Ovary (tissue), 9 donors: Measurements from ENCODE around the gene WDR36. TPM values are rescaled to one million over a fixed set of nuclear protein-coding genes. Genes with fewer than 3 reads are reported as not detected.

Experiments
- DNase-seq, 5 donors: peaks; one replicate each; pipeline ENCODE4 v3.0.0-alpha.2; 2019 to 2020
- H3K27ac ChIP-seq, 2 donors: fragments of 200-600 bp; one replicate each; pipeline versions ENCODE4 v1.5.1 to v1.8.0; 2019 to 2022
- H3K27me3 ChIP-seq: fragments of 200-600 bp; one replicate; pipeline ENCODE4 v1.8.0; 2022
- H3K36me3 ChIP-seq: fragments of 200-600 bp; sonication (generic); one replicate; pipeline ENCODE4 v1.5.1; 2019
- H3K4me1 ChIP-seq: one replicate; pipeline ENCODE4 v1.8.1; 2013; ENCODE audit warnings: mild to moderate bottlenecking, moderate library complexity; ENCODE audit not compliant: insufficient read depth
- H3K4me3 ChIP-seq: fragments of 200-600 bp; sonication (generic); one replicate; pipeline ENCODE4 v1.5.1; 2017
- H3K9me3 ChIP-seq, 2 donors: fragments of 200-600 bp in 1 of 2; sonication (generic) in 1 of 2; one replicate each; pipeline versions ENCODE4 v1.5.1 to v1.8.1; 2013 to 2019; ENCODE audit warnings: mild to moderate bottlenecking in 1 of 2, moderate library complexity in 1 of 2
- CTCF ChIP-seq, 3 donors: fragments of 450-650 bp in 2 of 3; fragments of 200-600 bp in 1 of 3; IDR thresholded peaks; one replicate each; pipeline versions ENCODE4 v1.5.1 to v1.8.0; 2016 to 2022; ENCODE audit warnings: antibody characterized with exemption in 3 of 3, mild to moderate bottlenecking in 1 of 3
- EP300 ChIP-seq: sonication (generic); formaldehyde crosslinking; IDR thresholded peaks from one replicate; pipeline ENCODE4 v1.6.1; 2017; ENCODE audit warnings: antibody characterized with exemption
- POLR2A ChIP-seq: fragments of 450-650 bp; IDR thresholded peaks from one replicate; pipeline ENCODE4 v1.6.1; 2017; ENCODE audit warnings: antibody characterized with exemption, mild to moderate bottlenecking, moderate library complexity
- WGBS, 3 donors: extraction: QIAGEN DNeasy Blood & Tissue Kit in 1 of 3; methylation state at CpG; one replicate each; pipeline versions ENCODE4 v1.1.5 to v1.1.7; 2013 to 2017; 5-methylcytosine and 5-hydroxymethylcytosine counted together
- intact Hi-C, 4 donors: fragments of 100-400 bp; cut with DNase I; formaldehyde crosslinking; loops; one replicate each; pipeline versions ENCODE4 v1.11.0 to v1.15.1; 2022 to 2023
- polyA plus RNA-seq, 2 donors: library from polyadenylated mRNA; stranded (reverse); fragments of 200-250 nt in 1 of 2; fragments of 350-450 nt in 1 of 2; fragmentation: Illumina TruSeq in 1 of 2; extraction: RNeasy Lipid Tissue Mini Kit (QIAGEN cat#74804) in 1 of 2; gene quantifications; one replicate each; pipeline ENCODE4 v1.2.3, GENCODE V29; 2013 to 2014
- total RNA-seq, 7 donors: library from RNA; depleted of rRNA in 2 of 7; stranded (reverse); fragments of >200 nt in 2 of 7; fragmentation: NEBNext Ultra II Directional in 3 of 7; extraction: Animal tissue kit (Norgen Biotek cat#: 25700) in 3 of 7; gene quantifications; one replicate each; pipeline versions ENCODE4 v1.1.0 to v1.2.4, GENCODE V29; 2016 to 2023
- donor health status: DM: no; HTN: no; CAD: no; lungs with moderate emphysema.
- donor health status: DM: no; HTN: no; CAD: no.
- donor health status: Bipolar disorder and iron deficiency.
- donor health status: DM: yes; HTN: yes; CAD: no.
- donor health status: DM: no; HTN: no; CAD: no.
- donor health status: DM: yes; HTN: yes; CAD: no.

WDR36 gene
- total and polyA plus RNA-seq, 9 donors = 7.0 to 36.9 (median 24.9) TPM

GRCh38 chr5:111107371-111107770 is 15.2 kb downstream of the WDR36 start:
- no peaks in the 10 kb centered on the region for H3K27me3 ChIP-seq
- no peak for DNase-seq
- no peak for TF ChIP-seq POLR2A
- TF ChIP-seq EP300 = no peak
- TF ChIP-seq CTCF (IDR thresholded peaks at IDR 0.05) = no peak
- H3K4me3 ChIP-seq = no peak overlapping the region
- no peaks in the 10 kb centered on the region for H3K36me3 ChIP-seq
- no peaks in the 10 kb centered on the region for H3K9me3 ChIP-seq
- no peak overlapping the region for H3K27ac ChIP-seq
- H3K4me1 ChIP-seq = no peaks in the 10 kb centered on the region
- intact Hi-C loops = no loop called here
- WGBS, 3 donors = 68 to 85% (median 75%) methylated on average over 2 of the region's 2 CpGs

- Histone ChIP-seq H3K27me3 (no peaks in the 10 kb centered on the region), H3K9me3 (no peaks in the 10 kb centered on the region), H3K4me1 (no peaks in the 10 kb centered on the region), H3K4me3 (no peak overlapping the region), H3K36me3 (no peaks in the 10 kb centered on the region), H3K27ac (no peak overlapping the region)
- no peak for TF ChIP-seq EP300
- no peak for TF ChIP-seq POLR2A
- no peak for TF ChIP-seq CTCF (IDR thresholded peaks at IDR 0.05)
- intact Hi-C loops = no loop called here
- no peak for DNase-seq
- 86 to 94% (median 90%) methylated on average over 3 of the region's 3 CpGs for WGBS, 3 donors
Observed at GRCh38 chr5:111111956-111112355, 19.8 kb downstream of the WDR36 start.

- H3K4me3 ChIP-seq = no peak overlapping the region
- H3K4me1 ChIP-seq = no peaks in the 10 kb centered on the region
- no peaks in the 10 kb centered on the region for H3K9me3 ChIP-seq
- 91 to 95% (median 92%) methylated on average over 3 of the region's 3 CpGs for WGBS, 3 donors
- DNase-seq = no peak
- intact Hi-C loops = no loop called here
- TF ChIP-seq EP300 = no peak
- TF ChIP-seq CTCF (IDR thresholded peaks at IDR 0.05) = no peak
- TF ChIP-seq POLR2A = no peak
- no peaks in the 10 kb centered on the region for H3K27me3 ChIP-seq
- H3K27ac ChIP-seq = no peak overlapping the region
- H3K36me3 ChIP-seq = no peaks in the 10 kb centered on the region
Observed at GRCh38 chr5:111113678-111114077, 21.5 kb downstream of the WDR36 start.

GRCh38 chr5:111115229-111115628 is 23.1 kb downstream of the WDR36 start:
- TF ChIP-seq POLR2A (no peak), CTCF (IDR thresholded peaks at IDR 0.05) (no peak), EP300 (no peak)
- Histone ChIP-seq H3K27me3 (no peaks in the 10 kb centered on the region), H3K27ac (no peak overlapping the region), H3K4me3 (no peak overlapping the region), H3K36me3 (no peaks in the 10 kb centered on the region), H3K9me3 (no peaks in the 10 kb centered on the region), H3K4me1 (no peaks in the 10 kb centered on the region)
- intact Hi-C loops = no loop called here
- no peak for DNase-seq
- 98 to 100% (median 98%) methylated on average over 1 of the region's 1 CpG for WGBS, 3 donors

GRCh38 chr5:111116550-111116949 is 24.4 kb downstream of the WDR36 start:
- no peak for DNase-seq
- WGBS, 3 donors = 88 to 92% (median 90%) methylated on average over 1 of the region's 1 CpG
- Histone ChIP-seq H3K4me1 (no peaks in the 10 kb centered on the region), H3K27me3 (no peaks in the 10 kb centered on the region), H3K9me3 (no peaks in the 10 kb centered on the region), H3K27ac (no peak overlapping the region), H3K4me3 (no peak overlapping the region), H3K36me3 (no peaks in the 10 kb centered on the region)
- intact Hi-C loops = no loop called here
- TF ChIP-seq EP300 (no peak), POLR2A (no peak), CTCF (IDR thresholded peaks at IDR 0.05) (no peak)
